Pancreas (tissue), 10 donors: Measurements from ENCODE around the gene SEMG1. TPM values are rescaled to one million over a fixed set of nuclear protein-coding genes. Genes with fewer than 3 reads are reported as not detected.

Experiments used
- ATAC-seq, 4 donors: fragments of 200-7000 bp; cut with Tn5 transposase; one replicate each; pipeline versions ENCODE4 v1.8.0 to v1.9.1; 2020; ENCODE audit warnings: mild to moderate bottlenecking in 4 of 4, moderate library complexity in 4 of 4
- DNase-seq, 6 donors: peaks; one replicate each; pipeline ENCODE4 v3.0.0-alpha.2; 2020
- FAIRE-seq: peaks from 2 replicates; lab custom pipeline; 2012; peaks lifted over from hg19 to GRCh38; lab: Jason Lieb, UNC
- H3K27ac ChIP-seq, 4 donors: fragments of 200-600 bp; sonication (generic); 1 replicate in 3 of 4; 2 replicates in 1 of 4; pipeline versions ENCODE4 v1.5.0 to v1.8.0; 2020
- H3K27me3 ChIP-seq, 4 donors: fragments of 200-600 bp; one replicate each; pipeline ENCODE4 v1.8.0; 2021
- H3K36me3 ChIP-seq, 3 donors: fragments of 200-600 bp; sonication (generic) in 1 of 3; one replicate each; pipeline versions ENCODE4 v1.5.0 to v1.8.0; 2020 to 2021
- H3K4me1 ChIP-seq, 3 donors: fragments of 200-600 bp; one replicate each; pipeline ENCODE4 v1.8.0; 2021
- H3K4me3 ChIP-seq, 4 donors: fragments of 200-600 bp; sonication (generic) in 2 of 4; one replicate each; pipeline versions ENCODE4 v1.5.0 to v1.8.0; 2020 to 2021
- H3K9me3 ChIP-seq, 4 donors: fragments of 200-600 bp; one replicate each; pipeline ENCODE4 v1.8.0; 2021
- WGBS, 2 donors: extraction: QIAGEN DNeasy Blood & Tissue Kit; methylation state at CpG; one replicate each; pipeline ENCODE4 v1.1.7; 2013; 5-methylcytosine and 5-hydroxymethylcytosine counted together
- intact Hi-C, 3 donors: fragments of 100-400 bp; cut with DNase I; formaldehyde crosslinking; loops; one replicate each; pipeline versions ENCODE4 v1.11.1 to v1.14.2; 2022
- polyA plus RNA-seq, 2 donors: library from polyadenylated mRNA; stranded (reverse); fragments of 200-250 nt; gene quantifications; one replicate each; pipeline ENCODE4 v1.2.3, GENCODE V29; 2013
- total RNA-seq, 6 donors: library from RNA; stranded (reverse); fragmentation: NEBNext Ultra II Directional in 4 of 6; extraction: Animal tissue kit (Norgen Biotek cat#: 25700) in 4 of 6; gene quantifications; one replicate each; pipeline versions ENCODE4 v1.2.1 to v1.2.4, GENCODE V29; 2021 to 2023
- TF ChIP-seq, protein P1 (sequence below), 4 donors: fragments of 200-600 bp; sonication (generic) in 3 of 4; IDR thresholded peaks; one replicate each; pipeline versions ENCODE4 v1.5.0 to v1.8.0; 2021; ENCODE audit warnings: antibody characterized with exemption in 4 of 4
- donor health status: healthy with polysubstance abuse.
- donor health status: DM: no; HTN: no; CAD: no; lungs with moderate emphysema.
- donor health status: DM: no; HTN: no; CAD: no.
- donor health status: control.
- donor health status: control.
- donor health status: Bipolar disorder and iron deficiency.
- donor health status: DM: yes; HTN: yes; CAD: no.
- donor health status: DM: no; HTN: no; CAD: no.
- donor health status: DM: no; HTN: no; CAD: no.
- donor health status: DM: yes; HTN: yes; CAD: no.

SEMG1 gene
- total and polyA plus RNA-seq, 8 donors = not detected

- H3K4me3 ChIP-seq = no peak overlapping the region
- no peaks in the 10 kb centered on the region for H3K9me3 ChIP-seq
- 84 to 93% methylated on average over 2 of the region's 2 CpGs for WGBS, 2 donors
- TF ChIP-seq, protein P1, sequence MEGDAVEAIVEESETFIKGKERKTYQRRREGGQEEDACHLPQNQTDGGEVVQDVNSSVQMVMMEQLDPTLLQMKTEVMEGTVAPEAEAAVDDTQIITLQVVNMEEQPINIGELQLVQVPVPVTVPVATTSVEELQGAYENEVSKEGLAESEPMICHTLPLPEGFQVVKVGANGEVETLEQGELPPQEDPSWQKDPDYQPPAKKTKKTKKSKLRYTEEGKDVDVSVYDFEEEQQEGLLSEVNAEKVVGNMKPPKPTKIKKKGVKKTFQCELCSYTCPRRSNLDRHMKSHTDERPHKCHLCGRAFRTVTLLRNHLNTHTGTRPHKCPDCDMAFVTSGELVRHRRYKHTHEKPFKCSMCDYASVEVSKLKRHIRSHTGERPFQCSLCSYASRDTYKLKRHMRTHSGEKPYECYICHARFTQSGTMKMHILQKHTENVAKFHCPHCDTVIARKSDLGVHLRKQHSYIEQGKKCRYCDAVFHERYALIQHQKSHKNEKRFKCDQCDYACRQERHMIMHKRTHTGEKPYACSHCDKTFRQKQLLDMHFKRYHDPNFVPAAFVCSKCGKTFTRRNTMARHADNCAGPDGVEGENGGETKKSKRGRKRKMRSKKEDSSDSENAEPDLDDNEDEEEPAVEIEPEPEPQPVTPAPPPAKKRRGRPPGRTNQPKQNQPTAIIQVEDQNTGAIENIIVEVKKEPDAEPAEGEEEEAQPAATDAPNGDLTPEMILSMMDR (IDR thresholded peaks at IDR 0.05) = no peak
- H3K27ac ChIP-seq = no peak overlapping the region
- ATAC-seq (no peak), DNase-seq (no peak), FAIRE-seq (no peak)
- peaks cover 0 to 4% (median 0%) of the 10 kb centered on the region in 3 donors for H3K4me1 ChIP-seq
- intact Hi-C loops = no loop called here
- no peaks in the 10 kb centered on the region for H3K36me3 ChIP-seq
- H3K27me3 ChIP-seq = no peaks in the 10 kb centered on the region
Observed at GRCh38 chr20:45193331-45193730, 13.5 kb upstream of the SEMG1 start.

GRCh38 chr20:45209924-45210323 is 3.1 kb downstream of the SEMG1 start:
- no peaks in the 10 kb centered on the region for H3K27me3 ChIP-seq
- no peak overlapping the region for H3K4me3 ChIP-seq
- intact Hi-C loops = no loop called here
- H3K9me3 ChIP-seq = no peaks in the 10 kb centered on the region
- TF ChIP-seq, protein P1 (IDR thresholded peaks at IDR 0.05) = no peak
- H3K36me3 ChIP-seq = no peaks in the 10 kb centered on the region
- DNase-seq = no peak
- no peak overlapping the region for H3K27ac ChIP-seq
- no peaks in the 10 kb centered on the region for H3K4me1 ChIP-seq
- ATAC-seq = no peak
- no peak for FAIRE-seq
- 97 to 100% methylated on average over 1 of the region's 1 CpG for WGBS, 2 donors

GRCh38 chr20:45211569-45212474 is 5.0 kb downstream of the SEMG1 start:
- no peak overlapping the region for H3K4me3 ChIP-seq
- no peak overlapping the region for H3K27ac ChIP-seq
- H3K27me3 ChIP-seq = no peaks in the 10 kb centered on the region
- no peak for FAIRE-seq
- H3K9me3 ChIP-seq = no peaks in the 10 kb centered on the region
- ATAC-seq = no peak
- DNase-seq = no peak
- intact Hi-C loops = no loop called here
- TF ChIP-seq, protein P1 (IDR thresholded peaks at IDR 0.05) = no peak
- no peaks in the 10 kb centered on the region for H3K36me3 ChIP-seq
- H3K4me1 ChIP-seq = no peaks in the 10 kb centered on the region

- 74 to 78% methylated on average over 3 of the region's 3 CpGs for WGBS, 2 donors
- H3K27me3 ChIP-seq = no peaks in the 10 kb centered on the region
- H3K9me3 ChIP-seq = no peaks in the 10 kb centered on the region
- no peaks in the 10 kb centered on the region for H3K4me1 ChIP-seq
- no peak overlapping the region for H3K27ac ChIP-seq
- TF ChIP-seq, protein P1 (IDR thresholded peaks at IDR 0.05) = no peak
- intact Hi-C loops = no loop called here
- no peak overlapping the region for H3K4me3 ChIP-seq
- H3K36me3 ChIP-seq = no peaks in the 10 kb centered on the region
- FAIRE-seq = no peak
- no peak for ATAC-seq
- no peak for DNase-seq
Observed at GRCh38 chr20:45212836-45213235, 6.0 kb downstream of the SEMG1 start.

DNA sequence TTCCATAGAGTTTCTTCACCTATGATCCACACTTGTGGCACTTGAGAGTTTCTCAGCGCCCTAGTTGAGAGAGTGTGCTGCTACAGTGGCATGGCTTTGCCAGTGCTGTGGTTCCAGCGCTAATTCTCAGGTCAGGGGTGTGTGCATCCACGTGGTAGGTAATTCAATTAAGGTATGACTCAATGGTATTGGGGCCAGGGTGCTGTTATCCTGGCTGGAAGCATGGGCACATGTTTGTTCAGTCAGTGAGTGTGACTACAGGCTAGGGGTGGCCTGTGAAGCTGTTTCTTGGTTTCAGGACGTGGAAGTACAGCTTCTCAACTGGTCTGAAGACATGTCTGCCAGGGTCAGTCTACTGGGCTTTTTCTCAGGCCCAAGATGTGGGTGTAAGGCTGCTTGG is 11.3 kb downstream of the SEMG1 start:
- Histone ChIP-seq H3K9me3 (no peaks in the 10 kb centered on the region), H3K27ac (no peak overlapping the region), H3K36me3 (no peaks in the 10 kb centered on the region), H3K27me3 (peaks cover 0 to 8% (median 0%) of the 10 kb centered on the region in 4 donors), H3K4me1 (no peaks in the 10 kb centered on the region), H3K4me3 (no peak overlapping the region)
- TF ChIP-seq, protein P1 (IDR thresholded peaks at IDR 0.05) = no peak
- WGBS, 2 donors = 66 to 67% methylated on average over 4 of the region's 4 CpGs
- ATAC-seq = no peak
- DNase-seq = no peak
- no peak for FAIRE-seq
- intact Hi-C loops = no loop called here
